SIG-M5 (cell line): ENCODE results near the gene ARHGAP24.

Source experiments
- DNase-seq: peaks from one replicate; lab custom pipeline; 2025; lab: John Stamatoyannopoulos, UW

The ARHGAP24 gene

DNA sequence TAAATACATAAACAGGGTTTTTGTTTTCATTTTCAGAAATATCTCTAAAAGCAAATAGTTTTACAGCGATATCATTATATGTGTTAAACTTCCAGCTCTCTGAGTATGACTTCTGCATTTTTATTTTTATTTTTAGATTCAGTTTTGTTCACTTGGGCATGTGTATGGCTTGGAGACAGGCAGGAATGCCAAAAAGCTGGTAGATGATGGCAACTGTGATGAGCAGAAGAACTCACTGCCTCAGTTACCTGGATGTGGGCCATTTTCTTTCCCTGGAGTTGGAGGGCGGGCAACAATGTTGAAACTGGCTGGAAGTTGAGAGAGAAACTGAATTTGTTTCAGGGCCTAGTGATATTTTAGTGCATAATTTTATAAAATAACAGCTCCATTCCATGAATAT lies 266.4 kb downstream of the ARHGAP24 start:
- DNase-seq = no peak

DNA sequence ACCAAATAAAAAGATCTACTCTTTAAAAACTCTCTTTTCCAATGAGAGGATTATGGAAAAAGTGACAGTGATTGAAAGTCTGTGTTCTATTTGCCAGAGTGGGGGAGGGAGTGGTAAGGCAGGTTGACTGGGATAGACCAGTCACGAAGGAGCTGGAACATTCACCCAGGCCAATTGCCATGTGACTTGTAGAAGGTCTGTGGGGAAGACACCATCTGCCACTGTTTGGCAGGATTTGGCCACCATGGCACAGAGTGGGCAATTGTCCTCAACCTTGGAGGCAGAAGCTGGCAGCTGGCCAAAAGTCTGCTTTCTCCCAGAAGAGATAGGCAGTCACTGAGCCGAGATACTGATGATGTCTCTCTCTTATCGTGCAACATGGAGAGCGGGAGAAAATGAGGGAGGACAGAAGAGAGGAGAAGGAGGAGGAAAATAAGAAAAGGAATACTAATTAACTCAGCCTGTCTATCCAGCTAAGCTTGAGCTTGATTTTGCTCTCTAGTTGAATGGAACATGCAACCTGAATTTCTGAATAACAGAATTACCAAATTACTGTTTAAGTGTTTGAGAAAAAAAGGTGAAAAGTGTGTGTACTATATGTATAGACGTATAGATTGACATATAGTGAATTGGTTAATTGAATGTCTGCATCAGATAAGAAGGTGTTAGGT lies 267.1 kb downstream of the ARHGAP24 start:
- DNase-seq = no peak

DNA sequence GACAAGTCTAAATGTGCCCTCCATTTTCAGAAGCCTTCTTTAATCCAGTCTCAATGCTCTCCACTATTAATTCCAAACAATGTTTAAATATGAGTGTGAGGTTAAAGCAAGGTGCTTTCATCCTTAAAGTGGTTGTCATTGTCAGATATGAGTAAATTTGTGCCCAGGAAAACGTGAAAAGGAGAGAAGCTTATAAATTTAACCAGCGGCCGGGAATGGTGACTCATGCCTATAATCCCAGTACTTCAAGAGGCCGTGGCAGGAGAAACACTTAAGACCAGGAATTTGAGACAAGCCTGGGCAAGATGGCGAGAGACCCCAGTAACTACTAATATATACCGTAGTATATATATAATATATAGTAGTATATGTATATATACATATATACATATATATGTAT lies 270.0 kb downstream of the ARHGAP24 start:
- no peak for DNase-seq

DNA sequence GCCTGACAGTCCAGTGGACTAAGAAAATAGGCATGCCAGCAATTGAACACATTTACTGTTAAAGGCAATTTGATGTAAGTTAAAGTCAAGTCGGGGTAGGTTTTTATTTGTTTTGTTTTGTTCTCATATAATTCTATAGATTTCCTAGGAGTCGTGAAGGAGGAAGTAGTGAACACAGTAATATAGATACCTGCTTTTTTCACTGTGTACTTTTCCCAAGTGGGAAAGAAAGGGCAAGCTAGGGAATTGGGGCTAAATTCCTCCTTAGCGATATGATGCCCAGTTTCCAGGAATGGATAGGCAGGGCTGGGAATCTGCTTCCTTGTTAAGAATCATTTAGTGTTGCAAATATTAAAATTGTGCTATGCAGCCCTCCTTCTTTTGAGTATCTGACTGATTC lies 271.0 kb downstream of the ARHGAP24 start:
- no peak for DNase-seq

DNA sequence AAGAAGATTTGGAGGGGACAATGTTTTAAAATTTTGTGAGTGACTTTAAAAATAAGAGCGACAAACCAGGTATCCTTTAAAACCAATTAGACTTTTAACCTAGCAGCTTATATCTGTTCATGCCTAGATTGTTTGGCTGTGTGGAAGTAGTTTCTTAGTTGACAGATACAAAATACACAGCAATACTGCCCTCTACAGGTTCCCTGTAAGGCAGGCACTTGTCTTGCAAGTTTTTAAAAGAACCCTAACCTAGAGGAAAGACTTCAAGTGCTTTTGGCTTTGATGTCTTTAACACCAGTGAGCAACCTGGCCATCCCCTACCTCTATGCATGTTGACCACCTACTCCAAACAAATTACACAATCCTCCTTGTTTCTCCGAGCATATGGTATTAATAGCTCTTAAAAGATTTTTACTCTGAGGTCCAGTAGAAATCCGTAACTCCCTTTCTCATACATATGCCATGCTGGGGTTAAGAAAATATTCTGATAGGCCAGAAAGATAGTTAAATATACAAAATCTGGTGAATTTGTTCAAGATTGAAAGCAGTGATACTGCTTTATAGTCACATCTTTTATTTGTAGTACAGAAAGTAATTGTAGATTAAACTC lies 273.0 kb downstream of the ARHGAP24 start:
- no peak for DNase-seq

DNA sequence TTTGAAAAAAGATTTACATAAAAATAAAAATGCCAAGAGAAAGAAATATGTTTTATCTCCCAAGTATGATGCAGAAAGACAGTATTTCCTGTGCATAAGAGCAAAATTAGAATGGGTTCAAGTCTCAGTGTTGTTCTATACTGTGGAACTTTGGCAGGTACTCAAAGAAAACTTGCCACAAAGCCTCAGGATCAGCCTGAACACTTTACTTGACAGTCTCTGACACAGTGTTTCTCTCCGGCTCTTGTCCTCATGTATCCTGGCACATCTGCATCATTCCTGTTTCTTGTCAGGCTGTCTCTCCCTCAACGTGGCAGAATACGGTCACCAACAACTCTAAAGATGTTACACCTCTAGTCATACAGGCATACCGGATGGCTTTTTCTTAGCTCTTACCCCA lies 273.7 kb downstream of the ARHGAP24 start:
- DNase-seq = no peak

DNA sequence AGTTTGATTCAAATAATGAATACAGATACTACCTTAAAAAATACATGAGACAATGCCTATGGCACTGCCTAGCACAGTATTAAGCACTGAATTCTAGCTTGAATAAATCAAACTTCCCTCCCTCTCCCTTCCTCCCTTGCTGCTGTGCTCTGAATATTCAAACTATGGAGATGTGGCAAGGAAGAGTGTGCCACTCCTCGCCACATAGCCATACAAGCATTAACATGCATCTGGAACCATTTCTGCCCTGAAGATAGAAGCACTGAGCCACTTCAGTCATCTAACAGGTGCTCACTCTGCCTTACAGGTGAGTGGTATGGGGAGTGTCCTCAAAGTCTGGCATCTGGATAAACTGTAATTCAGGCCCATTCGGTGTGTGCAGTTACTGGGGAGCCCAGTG lies 276.9 kb downstream of the ARHGAP24 start:
- no peak for DNase-seq

DNA sequence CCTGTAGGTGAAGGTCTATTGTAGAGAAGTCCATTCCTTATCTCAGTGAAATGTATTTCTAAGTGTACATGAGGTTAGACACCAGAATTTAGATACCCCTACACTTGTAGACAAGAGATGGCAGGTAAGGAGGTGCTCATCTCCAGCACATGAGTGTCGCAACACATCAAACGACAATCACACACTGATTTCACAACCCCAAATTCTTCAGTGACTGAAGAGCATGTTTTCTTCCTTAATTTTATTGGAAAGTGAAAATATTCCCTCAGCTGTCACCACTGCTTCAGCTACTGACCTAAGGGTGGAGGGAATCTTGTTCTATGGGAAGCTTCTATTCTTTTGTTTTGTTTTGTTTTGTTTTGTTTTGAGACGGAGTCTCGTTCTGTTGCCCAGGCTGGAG lies 280.3 kb downstream of the ARHGAP24 start:
- no peak for DNase-seq

DNA sequence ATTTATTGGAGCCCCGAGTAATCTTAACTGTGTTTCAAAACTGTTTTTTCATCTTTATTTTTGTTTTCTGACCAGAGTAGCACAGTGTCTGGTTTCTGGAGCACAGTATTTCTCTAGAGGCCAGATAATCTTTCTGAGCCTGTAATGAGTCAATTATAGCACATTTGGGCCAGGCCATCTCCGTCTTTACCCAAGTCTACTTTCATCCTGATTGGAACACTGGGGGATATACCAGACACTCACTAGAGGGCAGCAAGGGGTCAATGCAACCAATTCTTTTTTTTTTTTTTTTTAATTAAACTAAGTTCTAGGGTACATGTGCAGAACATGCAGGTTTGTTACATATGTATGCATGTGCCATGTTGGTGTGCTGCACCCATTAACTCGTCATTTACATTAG lies 282.0 kb downstream of the ARHGAP24 start:
- no peak for DNase-seq

DNA sequence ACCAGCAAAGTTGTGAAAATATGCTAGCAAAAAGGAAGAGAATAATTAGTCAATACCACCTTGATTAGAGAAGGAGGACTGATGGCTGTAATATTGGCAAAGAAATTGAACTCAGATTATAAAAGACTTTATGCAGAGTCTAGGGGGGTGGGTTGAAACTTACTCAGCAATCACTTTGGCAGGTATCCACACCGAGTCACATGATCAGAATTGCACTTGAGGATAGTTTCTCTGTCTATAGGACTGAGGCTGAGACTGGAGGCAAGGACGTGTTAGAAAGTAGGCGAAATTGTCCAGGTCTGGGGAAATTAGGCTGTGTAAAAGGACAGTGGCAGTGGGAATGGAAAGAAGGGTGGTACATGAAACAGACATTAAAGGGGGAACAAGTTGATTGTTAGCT lies 284.4 kb downstream of the ARHGAP24 start:
- DNase-seq = no peak

DNA sequence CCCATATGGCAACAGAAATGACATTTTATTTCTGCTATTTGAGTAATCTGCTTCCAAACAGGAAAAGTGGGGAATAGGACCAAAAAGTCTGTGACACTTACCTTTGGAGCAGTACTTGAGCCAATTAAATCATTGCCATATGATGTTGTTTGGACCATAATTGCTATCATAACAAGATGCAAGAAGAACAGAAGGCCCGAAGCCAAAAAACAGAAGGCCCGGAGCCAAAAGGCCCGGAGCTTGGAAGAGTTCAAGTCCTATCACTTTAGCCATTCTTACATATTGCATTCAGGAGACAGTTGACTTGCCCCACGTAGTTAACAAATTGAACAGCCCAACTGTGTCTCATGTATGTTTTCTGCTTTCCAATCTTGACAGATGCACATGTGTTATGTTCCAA lies 285.6 kb downstream of the ARHGAP24 start:
- no peak for DNase-seq

DNA sequence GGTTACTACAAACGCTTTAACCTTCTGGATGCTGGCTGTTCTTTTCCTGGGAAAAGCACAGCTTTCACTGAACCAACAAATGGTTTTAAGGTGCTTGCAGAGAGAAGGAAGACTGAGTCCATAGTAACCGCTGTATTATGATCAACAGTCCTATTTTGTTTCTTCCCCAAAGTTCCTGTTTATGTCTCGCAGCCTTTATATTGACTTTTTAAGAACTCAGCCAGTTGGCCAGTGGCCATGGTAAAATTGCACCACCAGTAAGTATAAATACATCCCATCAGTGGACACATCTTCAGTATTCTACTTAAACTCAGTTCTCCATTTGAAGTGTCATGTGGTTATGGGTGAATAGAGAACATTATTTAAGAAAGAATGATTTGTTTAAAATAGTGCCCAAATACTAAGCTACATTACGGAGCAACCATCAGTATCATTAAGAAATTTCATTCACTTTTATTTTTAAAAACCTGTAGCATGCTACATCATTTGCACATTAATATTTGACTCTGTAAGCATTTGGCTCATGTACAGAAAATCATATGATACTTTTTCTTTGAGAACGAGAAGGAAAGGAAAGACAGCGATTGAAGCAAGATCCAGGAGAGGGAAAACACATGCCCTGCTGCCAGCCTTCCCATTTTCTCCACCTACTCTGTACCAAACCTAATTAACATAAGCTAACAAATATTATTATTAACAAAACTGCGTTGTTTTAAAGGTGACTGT lies 287.0 kb downstream of the ARHGAP24 start:
- DNase-seq = no peak

DNA sequence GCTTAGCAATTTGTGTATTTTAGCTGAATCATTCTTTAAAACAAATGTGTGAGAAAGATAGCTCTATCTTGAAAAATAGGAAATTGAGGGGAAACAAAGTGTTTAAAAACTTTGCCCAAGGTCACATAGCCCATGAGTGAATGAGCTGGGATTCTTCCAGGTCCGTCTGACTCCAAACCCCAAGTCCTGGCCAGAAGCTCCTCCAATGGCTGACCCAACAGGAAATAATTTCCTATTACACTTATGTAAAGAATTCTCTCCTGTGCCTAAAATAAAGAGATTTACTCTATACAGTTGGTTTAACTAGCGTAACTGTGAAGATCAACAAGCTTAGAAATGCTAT lies 287.6 kb downstream of the ARHGAP24 start:
- DNase-seq = no peak

DNA sequence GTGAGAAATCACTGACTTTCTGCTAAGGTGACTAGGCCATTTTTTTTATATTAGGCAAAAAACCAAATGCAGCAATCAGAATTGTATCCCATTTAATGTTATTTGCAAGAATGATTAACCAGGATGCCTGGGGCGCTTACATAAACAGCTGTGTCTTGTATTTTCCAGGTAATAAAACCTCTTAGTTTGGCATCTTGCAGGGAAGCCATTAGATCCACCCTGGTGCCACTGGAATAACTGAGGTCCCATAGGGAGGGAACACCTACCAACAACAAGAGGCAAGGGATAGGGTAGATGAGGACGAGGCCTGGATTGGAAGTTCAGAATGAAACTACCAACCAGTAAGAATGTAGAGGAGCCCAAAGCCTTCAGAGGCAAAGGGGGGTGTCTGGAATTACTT lies 288.3 kb downstream of the ARHGAP24 start:
- DNase-seq = no peak

DNA sequence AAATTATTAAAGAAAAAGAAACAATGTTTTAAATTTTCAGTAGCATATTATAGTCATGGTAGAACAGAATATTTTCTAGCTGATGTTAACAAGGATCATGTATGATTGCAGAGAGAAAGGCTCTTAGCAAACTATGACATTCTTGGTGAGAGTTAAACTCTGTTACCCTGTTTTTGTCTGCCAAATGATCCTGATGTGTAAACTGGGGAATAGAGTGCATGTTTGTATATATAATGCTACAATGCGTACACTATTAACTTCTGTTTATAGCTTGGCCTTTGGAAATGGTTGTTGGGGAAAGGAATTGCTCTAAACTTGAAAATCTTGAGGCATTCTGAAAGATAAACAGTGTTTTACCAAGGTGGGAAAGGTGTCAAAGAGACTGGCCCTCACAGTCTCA lies 292.7 kb downstream of the ARHGAP24 start:
- no peak for DNase-seq

DNA sequence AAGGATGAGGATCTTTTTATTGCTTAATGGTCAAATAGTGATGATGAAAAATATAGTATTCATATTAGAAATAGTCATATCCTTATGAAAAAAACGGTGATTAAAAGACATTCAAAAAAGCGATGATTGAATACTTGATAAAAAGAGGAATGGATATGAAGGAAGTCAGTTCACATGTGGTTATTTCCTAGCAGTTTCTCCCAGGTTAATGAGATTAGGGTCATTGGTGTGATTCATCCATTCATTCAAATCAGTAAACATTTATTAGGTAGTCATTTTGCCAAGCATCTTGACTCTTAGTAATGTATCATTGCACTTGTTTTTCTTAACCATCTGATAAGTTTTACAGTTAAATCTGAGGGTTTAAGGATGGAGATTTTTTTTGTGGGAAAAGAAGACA lies 294.1 kb downstream of the ARHGAP24 start:
- no peak for DNase-seq

DNA sequence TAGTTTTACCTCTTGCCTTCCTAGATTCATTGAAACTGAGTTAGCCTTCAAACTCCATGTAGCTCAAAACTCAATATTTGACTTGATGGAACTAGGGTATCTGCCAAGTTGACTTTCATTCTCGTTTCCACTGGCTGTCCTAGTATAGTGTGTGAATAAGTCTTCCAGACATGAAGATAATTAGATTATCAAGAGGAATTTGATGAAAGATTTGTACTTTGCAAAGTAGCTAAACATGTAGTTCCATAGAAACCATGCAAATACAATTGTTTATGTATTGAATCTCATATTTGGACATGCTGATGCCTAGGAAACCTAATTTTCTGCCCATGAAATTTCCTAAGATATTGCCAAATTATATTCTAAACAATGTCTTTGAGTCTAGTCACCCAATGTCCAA lies 297.5 kb downstream of the ARHGAP24 start:
- DNase-seq = no peak

DNA sequence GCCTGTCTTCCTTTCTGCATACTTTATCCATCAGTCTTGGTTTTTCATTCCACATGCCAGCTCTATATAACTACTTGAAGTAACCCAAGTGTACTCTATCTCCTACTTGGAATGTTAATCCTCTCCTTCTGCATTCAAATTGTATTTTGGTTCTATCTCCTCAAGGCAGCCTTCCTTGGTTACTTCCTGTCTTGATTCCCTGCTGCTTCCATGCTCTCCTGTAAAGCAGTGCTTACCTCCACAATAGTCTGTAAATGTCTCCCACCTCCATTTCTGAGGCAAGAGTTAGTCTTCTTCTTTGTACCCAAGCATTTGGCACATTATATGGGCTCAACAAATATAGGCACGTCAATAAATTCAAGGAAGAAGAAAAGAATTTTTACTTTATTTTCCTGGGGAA lies 298.4 kb downstream of the ARHGAP24 start:
- DNase-seq = no peak

DNA sequence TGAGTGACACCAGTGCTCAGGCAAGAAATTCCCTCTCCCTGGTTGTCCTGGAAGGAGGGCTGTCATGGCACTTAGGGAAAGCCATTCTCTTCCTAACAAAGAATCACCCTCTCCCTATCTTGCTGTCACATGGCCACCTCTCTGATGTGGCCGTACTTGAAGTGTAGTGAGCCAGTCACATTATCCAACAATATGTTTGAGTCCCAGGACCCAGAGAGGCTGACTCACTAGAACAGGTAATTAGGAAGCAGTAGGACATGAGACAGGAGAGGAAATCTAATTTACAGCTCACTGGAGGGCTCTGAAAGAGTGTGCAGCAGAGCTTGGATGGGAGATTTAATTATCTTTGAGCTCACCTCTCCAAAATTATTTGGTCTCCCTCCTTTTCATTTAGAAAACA lies 299.1 kb downstream of the ARHGAP24 start:
- no peak for DNase-seq

DNA sequence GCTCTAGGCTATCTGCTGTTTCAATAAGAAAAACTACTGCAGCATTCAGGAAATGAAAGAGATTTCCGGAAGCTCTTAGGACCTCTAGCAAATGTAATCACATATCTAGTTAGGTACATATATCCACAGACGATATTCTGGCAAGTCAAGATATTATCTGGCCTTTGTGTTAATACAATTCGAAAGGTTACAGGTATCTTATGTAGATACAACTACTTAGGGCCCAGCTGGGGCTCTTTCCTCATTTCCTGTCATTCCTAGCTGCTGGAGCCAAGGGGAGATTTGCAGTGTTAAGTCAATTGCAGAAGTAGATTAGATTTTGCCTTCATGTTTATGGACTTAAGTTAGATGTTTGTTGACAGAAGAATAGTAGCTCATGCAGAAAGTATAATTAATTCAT lies 299.5 kb downstream of the ARHGAP24 start:
- DNase-seq = no peak

DNA sequence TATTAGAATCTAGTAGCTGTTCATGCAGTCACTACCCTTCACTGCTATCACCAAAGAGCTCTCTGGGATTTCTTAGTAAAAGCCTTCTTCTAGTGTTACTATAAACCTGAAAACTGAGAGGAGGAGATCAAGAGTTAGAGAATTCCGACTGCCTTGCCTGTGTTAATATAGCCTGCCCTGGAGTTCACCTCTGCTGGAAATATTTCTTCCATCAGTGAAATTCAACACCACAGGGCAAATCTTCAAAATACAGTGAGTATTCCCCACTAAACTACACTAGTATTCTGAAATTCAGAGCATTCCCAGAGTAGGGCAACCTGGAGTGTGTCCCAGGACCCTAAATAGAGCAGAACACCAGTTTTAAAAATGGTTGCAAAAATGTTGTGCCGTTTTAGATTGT lies 301.1 kb downstream of the ARHGAP24 start:
- DNase-seq = no peak

DNA sequence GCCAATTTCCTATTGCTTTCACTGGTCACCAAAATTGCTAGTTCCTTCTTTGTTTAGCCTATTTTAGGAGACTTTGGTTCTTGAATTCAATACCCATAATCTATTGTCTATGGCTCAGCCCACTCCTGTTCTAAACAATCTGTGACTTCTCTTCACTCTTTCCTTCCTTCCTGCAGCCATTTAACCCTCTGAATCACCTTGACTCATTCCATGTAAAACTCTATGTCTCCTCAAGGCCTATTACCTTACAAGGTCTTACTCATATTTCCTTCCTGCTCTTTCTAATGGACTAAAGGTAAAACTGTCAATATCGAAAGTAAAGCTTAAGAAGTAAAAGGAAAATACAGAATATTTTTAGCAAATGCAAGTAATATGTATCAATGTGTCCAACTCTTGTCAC lies 301.6 kb downstream of the ARHGAP24 start:
- DNase-seq = no peak

DNA sequence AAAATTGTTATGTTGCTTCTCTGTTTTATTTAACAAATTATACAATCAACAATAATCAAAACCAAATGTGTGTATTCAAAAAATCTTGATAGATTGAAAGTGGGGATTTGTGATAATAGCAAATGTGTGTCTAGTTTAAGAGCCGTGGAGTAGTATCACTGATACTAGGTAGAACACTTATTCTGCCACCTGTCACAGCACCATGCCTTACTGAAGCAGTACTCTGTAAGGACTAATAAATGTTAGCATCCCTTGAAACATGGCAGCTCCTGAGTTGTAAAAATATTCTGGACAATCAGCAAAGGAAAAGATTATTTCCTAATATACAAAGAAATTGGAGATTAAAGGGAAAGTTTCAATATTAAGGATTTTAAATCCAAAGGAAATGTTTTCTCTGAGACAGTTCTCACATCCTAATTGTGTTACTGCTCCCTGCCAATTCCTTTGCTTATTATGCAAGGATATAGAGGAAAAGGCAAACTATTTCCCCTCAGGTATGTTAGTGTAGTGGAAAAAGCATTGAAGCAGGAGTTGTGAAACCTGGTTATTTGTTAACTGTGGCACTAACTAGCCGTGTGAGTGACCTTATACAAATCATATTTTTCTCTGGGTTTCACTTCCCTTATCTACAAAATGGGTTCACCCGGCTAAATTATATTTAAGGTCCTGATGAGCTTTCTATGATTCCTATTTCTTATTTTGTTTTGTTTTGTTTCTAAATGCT lies 303.1 kb downstream of the ARHGAP24 start:
- no peak for DNase-seq
